Mesenchymal stem cell (in vitro differentiated cells and primary cell): ENCODE results near the gene MAGI3.

Experiments used
- DNase-seq: peaks from one replicate; pipeline ENCODE4 v3.0.0-alpha.2; 2013
- H2AFZ ChIP-seq: one replicate; pipeline ENCODE4 v1.6.1; 2013; ENCODE audit warnings: low read depth, mild to moderate bottlenecking, control low read depth, inconsistent platforms, low read length, moderate library complexity
- H2AK5ac ChIP-seq: 2 replicates; pipeline ENCODE4 v1.6.1; 2013; ENCODE audit warnings: low read length, moderate library complexity, mild to moderate bottlenecking, inconsistent platforms; ENCODE audit not compliant: severe bottlenecking
- H2BK120ac ChIP-seq: one replicate; pipeline ENCODE4 v1.6.1; 2013; ENCODE audit warnings: low read depth, mild to moderate bottlenecking, inconsistent platforms, low read length, moderate library complexity
- H2BK12ac ChIP-seq, 2 experiments: one replicate each; pipeline ENCODE4 v1.6.1; 2013; ENCODE audit warnings: inconsistent platforms in 2 of 2, low read length in 2 of 2, mild to moderate bottlenecking in 2 of 2, moderate library complexity in 2 of 2, control low read depth in 1 of 2
- H2BK15ac ChIP-seq: one replicate; pipeline ENCODE4 v1.6.1; 2013; ENCODE audit warnings: mild to moderate bottlenecking, low read depth, inconsistent platforms; ENCODE audit not compliant: poor library complexity, severe bottlenecking
- H2BK5ac ChIP-seq: 2 replicates; pipeline ENCODE4 v1.6.1; 2013; ENCODE audit warnings: low read depth, mild to moderate bottlenecking, low read length, control low read depth, inconsistent platforms; ENCODE audit not compliant: poor library complexity, severe bottlenecking
- H3K14ac ChIP-seq, 2 experiments: one replicate each; pipeline ENCODE4 v1.6.1; 2013; ENCODE audit warnings: inconsistent platforms in 2 of 2, low read length in 2 of 2, control low read depth in 1 of 2, mild to moderate bottlenecking in 1 of 2, moderate library complexity in 1 of 2
- H3K18ac ChIP-seq, 2 experiments: one replicate each; pipeline ENCODE4 v1.6.1; 2013; ENCODE audit warnings: inconsistent platforms in 2 of 2, low read length in 2 of 2, control low read depth in 1 of 2, low read depth in 1 of 2, mild to moderate bottlenecking in 1 of 2
- H3K23ac ChIP-seq, 2 experiments: one replicate each; pipeline ENCODE4 v1.6.1; 2013; ENCODE audit warnings: inconsistent platforms in 2 of 2, low read length in 2 of 2, mild to moderate bottlenecking in 2 of 2, moderate library complexity in 2 of 2, control low read depth in 1 of 2
- H3K27ac ChIP-seq: 2 replicates; pipeline ENCODE4 v1.5.1; 2013; ENCODE audit warnings: mild to moderate bottlenecking, moderate library complexity, low read length, control low read depth, inconsistent platforms; ENCODE audit not compliant: poor library complexity, severe bottlenecking
- H3K27me3 ChIP-seq, 2 experiments: 2 replicates each; pipeline versions ENCODE4 v1.6.1 to v1.7.0; 2013; ENCODE audit warnings: low read length in 2 of 2, mild to moderate bottlenecking in 2 of 2, moderate library complexity in 2 of 2, control low read depth in 1 of 2, inconsistent platforms in 1 of 2; ENCODE audit not compliant: control insufficient read depth in 1 of 2, insufficient read depth in 1 of 2
- H3K36me3 ChIP-seq, 2 experiments: 2 replicates each; pipeline versions ENCODE4 v1.6.1 to v1.7.0; 2013; ENCODE audit warnings: low read length in 2 of 2, control low read depth in 1 of 2, inconsistent platforms in 1 of 2, low read depth in 1 of 2, mild to moderate bottlenecking in 1 of 2; ENCODE audit not compliant: insufficient read depth in 2 of 2, control insufficient read depth in 1 of 2
- H3K4ac ChIP-seq, 2 experiments: one replicate each; pipeline ENCODE4 v1.6.1; 2013; ENCODE audit warnings: inconsistent platforms in 2 of 2, low read length in 2 of 2, mild to moderate bottlenecking in 2 of 2, moderate library complexity in 2 of 2, control low read depth in 1 of 2, low read depth in 1 of 2
- H3K4me1 ChIP-seq: 2 replicates; pipeline ENCODE4 v1.6.1; 2013; ENCODE audit warnings: low read depth, low read length, control low read depth; ENCODE audit not compliant: control insufficient read depth, insufficient read depth
- H3K4me2 ChIP-seq: 2 replicates; pipeline ENCODE4 v1.6.1; 2013; ENCODE audit warnings: low read length, mild to moderate bottlenecking, inconsistent platforms; ENCODE audit not compliant: poor library complexity, severe bottlenecking
- H3K4me3 ChIP-seq, 2 experiments: 2 replicates each; pipeline versions ENCODE4 v1.5.1 to v1.7.0; 2013; ENCODE audit warnings: low read length in 2 of 2, mild to moderate bottlenecking in 2 of 2, control low read depth in 1 of 2, low read depth in 1 of 2; ENCODE audit not compliant: insufficient read depth in 1 of 2
- H3K79me1 ChIP-seq: replicated peaks from 2 replicates; pipeline ENCODE4 v1.6.1; 2013; ENCODE audit warnings: mild to moderate bottlenecking, control low read depth, low read length, inconsistent platforms; ENCODE audit not compliant: poor library complexity, severe bottlenecking
- H3K9ac ChIP-seq: 2 replicates; pipeline ENCODE4 v1.7.0; 2013; ENCODE audit warnings: mild to moderate bottlenecking, low read length, moderate library complexity
- H3K9me3 ChIP-seq: 2 replicates; pipeline ENCODE4 v1.7.0; 2013; ENCODE audit warnings: mild to moderate bottlenecking, low read length; ENCODE audit not compliant: control insufficient read depth
- H4K8ac ChIP-seq: one replicate; pipeline ENCODE4 v1.6.1; 2013; ENCODE audit warnings: inconsistent platforms, mild to moderate bottlenecking, low read length, moderate library complexity
- H4K91ac ChIP-seq: one replicate; pipeline ENCODE4 v1.6.1; 2013; ENCODE audit warnings: mild to moderate bottlenecking, low read length, inconsistent platforms
- WGBS: methylation state at CpG from one replicate; pipeline ENCODE4 v1.1.7; 2013; ENCODE audit warnings: mixed read lengths; 5-methylcytosine and 5-hydroxymethylcytosine counted together

The MAGI3 gene

GRCh38 chr1:113654883-113655282, 264.6 kb downstream of the MAGI3 start:
- H3K27me3 ChIP-seq, result no peaks in the 10 kb centered on the region
- no peak overlapping the region for H3K4me3 ChIP-seq
- 100% methylated on average over 1 of the region's 2 CpGs for WGBS
- H3K9me3 ChIP-seq, result no peaks in the 10 kb centered on the region
- H3K9ac ChIP-seq, result no peak overlapping the region
- H2BK15ac ChIP-seq, result no peak overlapping the region
- no peak overlapping the region for H2AK5ac ChIP-seq
- H3K36me3 ChIP-seq, result peaks cover 0 to 8% of the 10 kb centered on the region in 2 experiments
- H3K23ac ChIP-seq, result no peak overlapping the region
- H3K4ac ChIP-seq, result no peak overlapping the region
- H2BK120ac ChIP-seq, result no peak overlapping the region
- no peak overlapping the region for H3K27ac ChIP-seq
- no peak overlapping the region for H2AFZ ChIP-seq
- H3K18ac ChIP-seq, result no peak overlapping the region
- H3K4me1 ChIP-seq, result no peaks in the 10 kb centered on the region
- no peak overlapping the region for H2BK12ac ChIP-seq
- H3K14ac ChIP-seq, result no peak overlapping the region
- no peaks in the 10 kb centered on the region for H3K79me1 ChIP-seq
- no peak overlapping the region for H3K4me2 ChIP-seq
- no peak overlapping the region for H4K91ac ChIP-seq
- no peak overlapping the region for H2BK5ac ChIP-seq
- H4K8ac ChIP-seq, result no peak overlapping the region
- DNase-seq, result no peak

- no peak for DNase-seq
- 88% methylated on average over 3 of the region's 3 CpGs for WGBS
- no peak overlapping the region for H3K14ac ChIP-seq
- no peaks in the 10 kb centered on the region for H3K27me3 ChIP-seq
- no peak overlapping the region for H2BK120ac ChIP-seq
- H3K4me3 ChIP-seq, result no peak overlapping the region
- H3K18ac ChIP-seq, result no peak overlapping the region
- no peak overlapping the region for H4K91ac ChIP-seq
- no peak overlapping the region for H3K27ac ChIP-seq
- no peak overlapping the region for H2BK5ac ChIP-seq
- H2AFZ ChIP-seq, result no peak overlapping the region
- no peak overlapping the region for H3K9ac ChIP-seq
- no peak overlapping the region for H3K4ac ChIP-seq
- peaks cover 0 to 11% of the 10 kb centered on the region in 2 experiments for H3K36me3 ChIP-seq
- H3K79me1 ChIP-seq, result no peaks in the 10 kb centered on the region
- no peaks in the 10 kb centered on the region for H3K4me1 ChIP-seq
- H3K4me2 ChIP-seq, result no peak overlapping the region
- no peaks in the 10 kb centered on the region for H3K9me3 ChIP-seq
- no peak overlapping the region for H2BK12ac ChIP-seq
- no peak overlapping the region for H2BK15ac ChIP-seq
- no peak overlapping the region for H4K8ac ChIP-seq
- H3K23ac ChIP-seq, result no peak overlapping the region
- no peak overlapping the region for H2AK5ac ChIP-seq
Observed at GRCh38 chr1:113657126-113657525, 266.8 kb downstream of the MAGI3 start.

- Histone ChIP-seq H3K4me3 (no peak overlapping the region), H4K91ac (no peak overlapping the region)
- 93% methylated on average over 2 of the region's 3 CpGs for WGBS
Observed at GRCh38 chr1:113657556-113658063, 267.3 kb downstream of the MAGI3 start.

GRCh38 chr1:113659035-113659434, 268.7 kb downstream of the MAGI3 start:
- no peaks in the 10 kb centered on the region for H3K9me3 ChIP-seq
- no peak overlapping the region for H3K18ac ChIP-seq
- H4K8ac ChIP-seq, result no peak overlapping the region
- H3K14ac ChIP-seq, result no peak overlapping the region
- H2BK120ac ChIP-seq, result no peak overlapping the region
- H3K4me1 ChIP-seq, result no peaks in the 10 kb centered on the region
- H3K4me3 ChIP-seq, result no peak overlapping the region
- H2BK12ac ChIP-seq, result no peak overlapping the region
- H4K91ac ChIP-seq, result no peak overlapping the region
- H3K4ac ChIP-seq, result no peak overlapping the region
- H3K9ac ChIP-seq, result no peak overlapping the region
- H3K23ac ChIP-seq, result no peak overlapping the region
- 97% methylated on average over 7 of the region's 9 CpGs for WGBS
- H3K27me3 ChIP-seq, result no peaks in the 10 kb centered on the region
- no peak for DNase-seq
- no peak overlapping the region for H2AK5ac ChIP-seq
- H2AFZ ChIP-seq, result no peak overlapping the region
- H3K36me3 ChIP-seq, result peaks cover 0 to 10% of the 10 kb centered on the region in 2 experiments
- H3K27ac ChIP-seq, result no peak overlapping the region
- H2BK5ac ChIP-seq, result no peak overlapping the region
- H3K79me1 ChIP-seq, result no peaks in the 10 kb centered on the region
- no peak overlapping the region for H2BK15ac ChIP-seq
- H3K4me2 ChIP-seq, result no peak overlapping the region

More at GRCh38 chr1:113657556-113658063, 267.3 kb downstream of the MAGI3 start:
- no peaks in the 10 kb centered on the region for H3K27me3 ChIP-seq
- no peaks in the 10 kb centered on the region for H3K9me3 ChIP-seq
- H3K18ac ChIP-seq, result no peak overlapping the region
- no peak overlapping the region for H2BK120ac ChIP-seq
- H3K4ac ChIP-seq, result no peak overlapping the region
- no peak overlapping the region for H3K23ac ChIP-seq
- no peak overlapping the region for H2BK15ac ChIP-seq
- no peaks in the 10 kb centered on the region for H3K4me1 ChIP-seq
- no peak overlapping the region for H3K14ac ChIP-seq
- no peak overlapping the region for H2AK5ac ChIP-seq
- H3K79me1 ChIP-seq, result no peaks in the 10 kb centered on the region
- no peak overlapping the region for H2BK12ac ChIP-seq
- H2AFZ ChIP-seq, result no peak overlapping the region
- peaks cover 0 to 11% of the 10 kb centered on the region in 2 experiments for H3K36me3 ChIP-seq
- no peak overlapping the region for H3K27ac ChIP-seq
- no peak for DNase-seq
- H3K9ac ChIP-seq, result no peak overlapping the region
- H2BK5ac ChIP-seq, result no peak overlapping the region
- no peak overlapping the region for H3K4me2 ChIP-seq
- no peak overlapping the region for H4K8ac ChIP-seq
